Left forelimb (tissue), 1 donor: ENCODE measurements around the gene ATAD2B.

Experiments used
- DNase-seq: peaks from one replicate; pipeline ENCODE4 v3.0.0-alpha.2; 2018; ENCODE audit warnings: low spot score

The ATAD2B gene

DNA sequence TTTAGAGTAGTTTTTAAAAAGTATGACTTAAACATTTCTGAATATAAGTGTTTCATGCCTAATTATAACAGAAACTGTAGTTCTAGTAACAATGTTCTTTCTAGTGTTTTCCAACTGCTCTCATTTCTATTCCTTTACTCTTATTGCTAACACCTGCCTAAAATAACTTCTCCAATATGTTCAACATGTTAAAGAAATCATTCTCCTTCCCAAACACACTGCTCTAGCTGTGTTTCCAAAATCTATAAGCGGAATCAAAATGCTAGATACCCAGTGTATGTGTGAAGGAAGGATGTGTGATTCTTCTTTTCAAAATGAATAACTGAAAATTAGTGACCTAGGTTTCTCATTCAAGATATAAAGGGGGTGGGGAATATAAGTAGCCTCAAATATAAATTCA lies 89.1 kb downstream of the ATAD2B start:
- no peak for DNase-seq

DNA sequence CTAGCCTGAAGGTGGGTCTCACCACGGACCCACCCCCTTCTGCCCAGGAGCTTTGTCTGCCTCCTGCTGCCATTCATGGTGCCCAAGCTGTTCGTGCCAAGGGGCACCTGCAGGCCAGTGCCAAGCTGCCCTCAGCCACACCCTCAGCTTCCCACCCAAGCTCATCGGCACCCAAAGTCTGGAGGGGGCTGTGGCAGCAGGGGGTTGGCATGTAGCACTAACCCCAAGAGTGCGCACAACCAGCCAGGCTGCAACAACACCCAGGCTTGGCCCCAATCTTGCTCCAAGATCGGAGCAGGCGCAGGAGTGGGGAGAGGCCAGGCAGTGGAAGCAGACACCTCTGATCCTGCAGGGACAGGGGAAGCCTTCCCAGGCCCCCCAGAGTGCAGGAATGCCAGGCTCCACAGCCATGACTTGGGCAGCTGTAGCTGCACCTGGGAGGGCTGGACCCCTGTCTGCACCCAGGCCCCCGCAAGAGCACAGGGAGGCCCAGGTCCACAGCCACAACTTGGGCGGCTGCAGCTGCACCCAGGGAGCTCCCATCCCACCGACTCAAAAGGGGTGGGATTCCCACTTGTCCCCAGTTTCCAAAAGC lies 89.9 kb downstream of the ATAD2B start:
- DNase-seq, result no peak

DNA sequence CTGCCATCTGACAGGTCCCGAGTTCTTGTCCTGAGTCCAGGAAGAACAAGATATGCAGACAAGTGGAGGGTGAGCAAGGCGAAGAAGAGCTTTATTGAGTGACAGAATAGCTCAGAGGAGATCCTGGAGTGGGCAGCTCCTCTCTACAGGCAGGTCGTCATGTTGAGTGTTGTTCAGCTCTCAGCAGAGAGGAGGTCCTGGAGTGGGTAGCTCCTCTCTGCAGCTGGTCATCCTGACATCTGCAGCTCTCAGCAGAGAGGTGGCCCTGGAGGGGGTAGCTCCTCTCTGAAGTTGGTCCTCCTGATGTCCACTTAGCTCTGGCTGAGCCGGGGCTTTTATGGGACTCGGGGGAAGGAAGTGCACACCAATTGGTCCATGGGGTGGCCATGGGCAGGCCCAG lies 90.4 kb downstream of the ATAD2B start:
- DNase-seq, result no peak

DNA sequence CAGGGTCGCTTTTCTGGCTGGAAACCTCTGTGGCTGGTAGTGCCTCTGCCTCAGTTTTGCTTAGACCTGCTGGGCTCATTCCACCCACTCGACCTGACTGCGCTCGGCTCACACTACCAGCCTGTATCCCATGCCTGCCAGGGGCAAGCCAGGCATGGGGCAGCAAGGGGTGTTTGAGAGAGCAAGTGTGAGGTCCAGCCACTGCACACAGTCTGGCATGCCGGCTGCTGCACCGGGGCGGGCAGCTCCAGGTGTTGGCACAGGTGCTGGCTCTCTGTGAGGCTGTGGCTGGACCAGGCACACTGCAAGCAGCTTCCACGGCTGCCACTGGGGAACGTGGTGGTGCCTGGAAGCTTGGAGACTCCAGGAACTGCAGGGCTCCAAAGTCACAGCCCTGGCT lies 90.9 kb downstream of the ATAD2B start:
- no peak for DNase-seq

DNA sequence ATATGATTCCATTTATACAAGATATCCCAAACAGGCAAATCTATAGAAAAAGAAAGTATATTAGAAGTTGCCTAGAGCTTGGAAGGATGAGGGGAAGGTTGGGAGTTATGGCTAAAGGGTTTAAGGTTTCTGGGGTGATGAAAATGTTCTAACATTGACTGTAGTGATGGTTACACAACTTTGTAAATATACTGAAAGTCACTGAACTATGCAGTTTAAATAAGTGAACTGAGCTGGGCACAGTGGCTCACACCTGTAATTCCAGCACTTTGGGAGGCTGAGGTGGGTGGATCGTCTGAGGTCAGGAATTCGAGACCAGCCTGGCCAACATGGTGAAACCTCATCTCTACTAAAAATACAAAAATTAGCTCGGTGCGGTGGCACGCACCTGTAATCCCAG lies 91.5 kb downstream of the ATAD2B start:
- no peak for DNase-seq

DNA sequence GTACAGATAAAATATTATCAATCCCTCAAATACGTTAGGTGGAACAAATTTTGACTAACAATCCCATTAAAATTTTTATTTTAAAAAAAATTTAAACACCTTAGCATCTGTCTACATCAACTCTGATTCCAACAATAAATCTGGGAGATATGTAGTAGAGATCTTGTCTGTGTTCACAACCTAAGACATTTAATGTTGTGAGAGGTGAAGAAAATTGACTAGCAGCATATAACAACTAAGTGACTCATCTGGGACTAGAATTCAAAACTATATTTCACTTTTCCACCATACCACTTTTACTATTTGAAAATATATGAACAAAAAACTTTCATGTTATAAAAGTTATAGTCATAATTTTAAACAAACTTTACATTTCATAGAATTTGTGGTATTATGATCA lies 97.9 kb downstream of the ATAD2B start:
- no peak for DNase-seq

DNA sequence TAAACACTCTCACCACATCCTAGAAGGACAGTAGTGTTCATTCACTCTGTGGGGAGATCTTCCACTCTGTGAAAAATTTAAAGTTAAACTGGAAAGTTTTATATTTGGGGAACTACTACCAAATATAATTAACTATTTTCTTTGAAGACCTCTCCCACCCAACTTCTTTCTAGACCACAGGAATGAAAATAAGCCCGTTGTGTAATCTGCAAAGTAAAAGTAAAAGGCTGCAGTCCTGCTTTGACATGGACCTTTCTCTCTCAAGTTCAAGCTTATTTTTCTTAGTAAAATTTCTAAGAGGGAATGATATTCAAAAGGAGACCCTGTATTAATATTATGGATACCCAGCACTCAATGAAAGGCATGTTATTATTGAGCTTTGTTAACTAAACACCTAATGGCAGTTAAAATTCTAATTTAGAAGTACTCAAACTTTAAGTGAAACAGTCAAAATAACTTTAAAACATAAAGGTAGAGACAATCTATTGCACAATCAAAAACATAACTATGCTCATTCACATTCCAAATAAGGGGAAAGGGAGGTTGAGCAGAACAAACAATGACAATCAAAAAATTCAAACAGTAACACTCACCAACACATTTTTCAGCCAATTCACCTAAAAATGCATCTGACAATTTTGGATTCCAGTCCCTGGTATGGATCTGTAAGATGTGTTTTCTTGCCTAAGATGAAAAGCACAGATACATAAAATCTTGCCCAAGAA lies 98.5 kb downstream of the ATAD2B start:
- no peak for DNase-seq

DNA sequence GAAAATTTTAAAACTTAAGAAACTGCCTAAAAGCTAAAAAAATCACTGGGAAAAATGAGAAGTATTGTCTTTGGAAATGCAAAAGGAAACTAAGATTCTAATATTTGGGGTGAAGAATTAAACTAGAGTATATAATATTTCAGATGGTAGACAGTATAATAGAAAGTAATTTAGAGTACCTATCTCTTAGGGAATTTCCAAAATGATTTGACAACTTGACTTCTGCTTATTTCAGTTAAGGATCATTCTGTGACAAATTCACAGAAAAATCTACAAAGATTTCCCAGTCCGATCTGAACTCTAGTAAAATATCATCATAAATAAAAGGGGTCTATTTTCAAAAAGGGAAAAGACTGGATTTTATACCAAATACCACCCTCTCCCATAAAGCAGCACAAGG lies 99.6 kb downstream of the ATAD2B start:
- no peak for DNase-seq

DNA sequence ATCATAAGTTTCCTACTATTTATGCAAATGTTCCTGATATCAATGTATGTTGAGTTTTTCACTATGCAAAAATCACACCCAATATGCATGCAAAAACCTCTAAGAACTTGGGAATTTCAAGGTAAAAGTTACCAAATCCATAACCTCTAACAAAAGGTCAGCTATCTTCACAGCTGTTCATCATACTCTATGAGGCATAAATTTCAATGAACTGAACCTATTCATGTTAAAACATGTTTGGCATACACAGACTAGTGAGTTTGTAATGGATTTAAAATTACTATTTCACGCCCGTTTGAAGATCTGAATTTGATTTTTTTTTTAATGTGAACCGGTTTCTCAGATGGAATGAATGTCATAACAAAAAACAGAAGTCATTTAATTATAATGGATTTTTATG lies 100.2 kb downstream of the ATAD2B start:
- DNase-seq, result no peak

DNA sequence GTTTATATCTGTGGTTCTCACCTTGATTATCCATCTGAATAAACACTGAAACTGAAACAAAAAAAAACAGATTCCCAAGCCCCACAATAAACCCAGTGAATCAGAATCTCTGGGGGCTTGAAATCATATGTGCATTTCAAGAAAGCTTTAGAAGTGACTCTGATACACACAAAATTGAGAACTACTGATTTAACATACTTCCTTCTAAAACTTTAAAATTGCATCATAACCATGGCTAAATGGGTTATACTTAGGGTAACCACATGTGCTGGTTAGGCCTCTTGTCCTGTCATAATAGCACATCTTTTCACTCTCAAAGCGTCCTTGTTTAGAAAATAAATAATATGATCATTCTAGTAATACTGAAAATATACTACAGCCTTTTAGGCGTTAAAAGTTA lies 100.9 kb downstream of the ATAD2B start:
- no peak for DNase-seq

DNA sequence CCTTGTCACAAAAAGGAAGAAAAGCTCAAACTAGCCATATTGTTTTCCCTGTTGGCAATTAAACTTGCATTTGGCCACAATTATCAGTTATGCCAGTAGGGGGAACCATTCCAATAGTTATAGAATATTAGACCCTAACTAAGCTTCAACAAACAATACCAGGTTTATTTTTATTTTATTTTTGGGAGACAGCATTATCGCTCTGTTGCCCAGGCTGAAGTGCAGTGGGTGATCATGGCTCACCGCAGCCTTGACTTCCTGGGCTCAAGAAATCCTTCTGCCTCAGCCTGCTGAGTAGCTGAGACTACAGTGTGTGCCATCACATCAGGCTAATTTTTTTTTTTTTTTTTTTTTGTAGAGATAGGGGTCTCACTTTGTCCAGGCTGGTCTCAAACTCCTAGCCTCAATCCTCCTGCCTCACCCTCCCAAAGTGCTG lies 102.1 kb downstream of the ATAD2B start:
- DNase-seq, result no peak

DNA sequence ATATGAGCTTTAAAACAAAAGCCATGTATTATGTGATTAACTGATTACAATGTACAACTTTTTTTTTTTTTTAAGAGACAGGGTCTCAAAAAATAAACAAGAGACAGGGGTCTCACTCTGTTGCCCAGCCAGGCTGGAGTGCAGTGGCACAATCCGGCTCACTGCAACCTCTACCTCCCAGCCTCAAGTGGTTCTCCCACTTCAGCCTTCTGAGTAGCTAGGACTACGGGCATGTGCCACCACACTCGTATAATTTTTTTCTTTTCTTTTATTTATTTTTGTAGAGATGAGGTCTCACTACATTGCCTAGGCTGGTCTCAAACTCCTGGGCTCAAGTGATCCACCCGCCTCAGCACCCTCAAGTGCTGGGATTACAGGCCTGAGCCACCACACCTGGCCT lies 103.1 kb downstream of the ATAD2B start:
- no peak for DNase-seq

DNA sequence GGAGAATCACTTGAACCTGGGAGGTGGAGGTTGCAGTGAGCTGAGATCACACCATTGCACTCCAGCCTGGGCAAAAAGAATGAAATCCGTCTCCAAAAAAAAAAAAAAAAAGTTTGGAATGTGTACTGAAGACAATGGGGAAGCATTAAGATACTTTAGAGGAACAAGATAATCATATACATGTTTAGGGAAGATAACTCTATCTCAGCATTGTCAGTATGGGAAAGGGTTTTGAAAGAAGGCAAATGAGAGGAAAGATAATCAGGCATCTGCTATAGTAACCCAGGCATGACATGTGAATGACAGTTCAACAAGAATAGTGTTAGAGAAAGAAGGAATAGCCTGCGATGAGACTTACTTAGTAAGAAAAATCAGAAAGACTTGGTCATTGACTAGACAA lies 112.0 kb downstream of the ATAD2B start:
- DNase-seq, result no peak

DNA sequence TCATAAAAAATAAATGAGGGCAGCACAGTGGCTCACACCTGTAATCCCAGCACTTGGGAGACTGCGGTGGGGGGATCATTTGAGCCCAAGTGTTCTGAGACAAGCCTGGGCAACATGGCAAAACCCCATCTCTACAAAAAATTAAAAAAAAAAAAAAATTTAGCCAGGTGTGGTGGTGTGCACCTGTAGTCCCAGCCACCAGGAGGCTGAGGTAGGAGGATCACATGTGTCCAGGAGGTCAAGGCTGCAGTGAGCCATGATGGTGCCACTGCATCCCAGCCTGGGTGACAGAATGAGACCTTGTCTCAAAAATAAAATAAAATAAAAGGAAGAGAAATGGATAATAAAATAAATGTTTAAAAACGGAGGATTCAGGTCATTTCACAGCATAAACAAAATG lies 113.5 kb downstream of the ATAD2B start:
- no peak for DNase-seq

DNA sequence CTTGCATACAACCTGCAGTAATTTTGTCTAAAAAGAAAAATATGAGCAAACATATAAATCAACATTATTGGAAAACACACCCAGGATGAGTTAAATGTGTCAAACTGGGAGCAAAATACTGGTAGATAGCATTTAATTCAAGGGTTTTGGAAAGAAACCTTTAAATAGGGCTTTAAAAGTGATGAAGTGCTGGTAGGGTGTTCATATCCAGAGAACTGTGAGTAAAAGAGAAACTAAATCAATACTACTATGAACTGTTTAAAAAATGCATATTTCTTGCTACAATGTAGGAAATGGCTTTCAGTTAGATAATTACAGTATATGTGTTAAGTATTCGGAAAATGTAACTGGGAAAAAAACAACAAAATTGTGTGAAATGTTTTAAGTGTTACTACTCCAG lies 117.8 kb downstream of the ATAD2B start:
- no peak for DNase-seq

DNA sequence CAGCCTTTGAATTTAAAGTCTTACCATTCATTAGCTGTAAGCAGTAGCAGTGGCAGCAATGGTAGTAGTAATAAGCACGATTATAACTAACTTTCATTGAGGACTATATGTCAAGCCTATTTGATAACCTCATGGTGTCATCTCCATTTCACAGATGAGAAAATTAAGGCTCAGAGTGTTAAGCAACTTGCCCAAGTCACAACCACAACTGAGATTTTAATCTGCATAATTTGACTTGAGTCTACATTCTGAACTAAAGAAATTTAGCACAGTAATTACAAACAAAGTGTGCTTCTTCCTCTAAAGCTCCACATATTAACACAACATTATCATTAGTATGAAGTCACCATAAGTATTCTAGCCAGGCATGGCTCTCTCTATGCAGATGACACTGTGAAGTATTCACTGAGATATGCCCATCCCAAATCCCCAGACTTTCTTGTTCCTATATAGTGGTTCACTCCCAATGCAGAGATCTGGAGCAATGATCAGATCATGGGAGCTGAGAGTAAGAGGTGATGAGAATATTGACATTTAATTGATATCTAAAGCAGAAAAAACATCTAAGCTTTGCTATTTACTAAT lies 120.2 kb downstream of the ATAD2B start:
- DNase-seq, result no peak

DNA sequence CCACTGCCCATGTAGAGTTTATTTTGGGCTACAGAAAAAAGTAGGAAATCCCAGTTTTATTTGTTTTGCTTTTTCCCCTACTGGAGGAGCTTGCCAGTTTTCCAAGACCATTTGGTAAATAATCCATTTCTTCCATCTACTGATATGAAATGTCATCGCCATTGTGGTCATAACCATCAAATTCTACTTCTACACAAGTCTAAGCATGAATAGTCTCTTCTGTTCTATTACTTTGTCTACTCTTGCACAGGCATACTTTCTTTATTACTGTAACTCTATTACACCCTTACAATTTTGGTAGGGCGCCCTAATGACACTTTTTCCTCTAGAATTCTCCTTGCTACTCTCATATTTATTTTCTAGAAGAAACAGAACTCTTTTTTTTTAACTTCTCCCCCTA lies 120.7 kb downstream of the ATAD2B start:
- no peak for DNase-seq

DNA sequence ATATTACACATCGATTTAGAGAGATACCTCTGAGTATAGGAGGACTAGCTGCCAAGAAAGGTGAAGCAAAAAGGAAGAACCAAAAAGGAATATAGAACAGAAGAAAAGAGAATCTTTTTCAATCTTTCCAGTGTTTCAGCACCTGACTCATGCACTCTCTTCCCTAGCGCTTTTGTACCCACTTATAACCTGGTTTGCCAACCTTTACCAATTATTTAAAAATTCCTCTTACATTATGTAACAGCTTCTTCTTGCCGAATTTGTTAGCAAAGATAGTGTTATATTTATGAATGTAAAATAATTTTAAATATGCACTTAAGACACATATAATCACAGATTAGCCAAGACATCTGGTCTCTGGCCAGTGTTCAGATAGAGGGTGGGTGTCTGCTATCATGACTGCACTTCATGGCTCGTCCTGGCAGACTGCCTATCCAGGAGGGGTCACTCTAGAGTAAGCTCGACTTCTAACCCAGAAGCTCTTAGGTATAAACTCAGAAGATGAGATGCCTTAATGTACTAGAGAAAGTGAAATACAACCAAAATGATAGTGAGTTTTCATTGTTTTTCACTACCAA lies 122.9 kb downstream of the ATAD2B start:
- DNase-seq, result no peak

DNA sequence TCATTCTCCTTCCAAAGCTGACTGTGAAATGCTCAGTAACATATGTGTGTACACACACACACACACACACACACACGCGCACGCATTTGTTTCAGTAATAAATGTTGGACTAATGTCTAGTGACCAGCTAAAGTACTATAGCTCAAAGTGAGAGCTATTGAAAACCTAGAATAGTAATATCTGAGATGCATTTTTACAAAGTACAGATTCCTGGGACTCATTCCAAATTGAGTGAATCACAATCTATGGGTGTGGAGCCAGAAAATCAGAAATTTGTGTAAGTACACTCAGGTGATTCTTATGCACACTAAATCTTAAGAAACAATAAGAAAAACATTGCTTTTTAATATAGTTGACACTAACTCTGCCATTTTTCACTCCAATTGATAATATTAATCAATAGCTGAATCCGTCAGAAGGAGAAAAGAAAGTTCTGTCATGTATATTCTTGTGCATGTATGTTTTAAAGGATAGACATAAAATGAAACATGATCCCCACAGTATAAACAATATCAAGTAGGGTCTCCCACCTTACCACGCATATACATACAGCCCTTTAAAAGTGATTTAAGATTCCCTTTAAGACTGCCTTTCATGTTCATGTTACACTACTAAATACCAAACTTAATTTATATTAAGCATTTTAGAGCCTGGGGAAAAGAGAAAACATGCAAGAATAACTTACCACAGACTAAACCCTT lies 123.5 kb downstream of the ATAD2B start:
- DNase-seq, result no peak

DNA sequence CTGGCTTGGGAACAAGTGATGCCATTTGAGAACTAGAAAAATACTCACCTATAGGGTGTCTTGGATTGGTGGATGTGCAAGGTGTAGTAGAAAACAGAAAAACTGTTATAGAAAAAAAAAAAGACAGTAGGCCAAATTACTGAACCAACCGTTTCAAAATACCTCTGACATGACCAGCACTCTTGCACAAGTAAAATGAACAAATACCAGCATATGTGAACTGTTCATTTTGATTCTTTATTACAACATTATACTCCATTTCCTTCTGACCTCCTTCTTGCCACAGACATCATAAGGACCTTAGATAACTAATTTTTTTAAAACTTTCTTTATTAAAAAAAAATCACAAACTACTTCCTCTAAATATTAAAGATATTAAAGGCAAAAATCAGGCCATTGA lies 125.5 kb downstream of the ATAD2B start:
- no peak for DNase-seq

DNA sequence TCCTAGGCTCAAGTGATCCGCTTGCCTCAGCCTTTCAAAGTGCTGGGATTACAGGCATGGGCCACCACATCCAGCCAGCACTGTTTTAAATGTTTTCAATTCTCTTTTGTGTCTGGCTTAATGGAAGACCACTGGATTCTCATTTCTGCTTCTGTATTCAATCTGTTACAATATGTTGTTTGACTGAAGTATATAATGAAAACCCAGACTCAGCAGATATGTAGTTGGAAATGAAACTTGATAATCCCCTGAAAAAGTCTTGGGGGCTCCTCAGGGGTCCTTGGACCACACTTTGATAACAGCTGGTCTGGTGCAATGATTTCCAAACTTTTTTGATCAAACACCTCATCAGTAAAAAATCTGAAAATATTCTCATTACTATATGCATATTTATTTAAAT lies 132.7 kb downstream of the ATAD2B start:
- DNase-seq, result no peak

DNA sequence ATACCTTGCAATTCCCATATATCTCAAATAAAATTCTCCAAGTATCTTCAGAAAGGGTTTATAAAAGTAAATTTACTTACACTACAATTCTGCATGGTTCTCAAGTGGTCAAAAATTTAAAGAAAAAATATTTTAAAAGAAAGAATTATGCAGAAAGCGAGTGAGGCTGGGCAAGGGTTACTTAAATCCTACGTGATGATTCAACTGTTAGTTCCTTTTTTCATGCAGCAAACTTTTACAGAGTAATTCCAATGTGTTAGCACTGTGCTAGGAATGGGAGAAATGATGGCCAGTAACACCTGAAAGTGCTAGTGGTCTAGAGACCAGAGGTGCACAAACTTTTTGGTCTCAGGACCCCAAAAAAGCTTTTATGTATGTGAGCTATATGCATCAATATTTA lies 133.4 kb downstream of the ATAD2B start:
- DNase-seq, result no peak

DNA sequence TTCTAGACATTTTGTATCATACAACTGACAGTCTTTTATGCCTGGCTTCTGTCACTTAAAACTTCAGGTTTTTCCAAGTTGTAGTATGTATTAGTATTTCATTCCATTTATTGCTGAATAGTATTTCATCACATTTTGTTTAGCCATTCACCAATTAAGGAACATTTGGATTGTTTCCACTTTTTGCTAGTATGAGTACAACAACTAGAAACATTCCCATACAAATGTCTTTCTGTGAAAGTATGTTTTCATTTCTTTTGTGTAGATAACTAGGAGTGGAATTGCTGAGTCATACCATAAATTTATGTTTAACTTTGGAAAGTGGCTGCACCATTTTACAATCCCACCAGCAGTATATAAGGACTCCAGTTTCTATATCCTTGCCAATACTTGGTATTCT lies 135.9 kb downstream of the ATAD2B start:
- DNase-seq, result no peak
